A549 (cell line): Measurements from ENCODE around the gene PSMB11.

Source experiments
- BHLHE40 ChIP-seq: IDR thresholded peaks from 2 replicates; pipeline ENCODE4 v1.6.1; 2012; ENCODE audit warnings: low read depth, low read length, inconsistent platforms
- CHD2 ChIP-seq: fragments of 150-350 bp; IDR thresholded peaks from 2 replicates; pipeline ENCODE4 v1.6.1; 2014; ENCODE audit warnings: low read length; ENCODE audit not compliant: partially characterized antibody
- CTCF ChIP-seq: fragments of >200 bp; sonication (Bioruptor Twin); formaldehyde crosslinking; IDR thresholded peaks from 3 replicates; pipeline ENCODE4 v1.5.1; 2016
- POLR2A ChIP-seq: IDR thresholded peaks from 2 replicates; pipeline ENCODE4 v1.6.1; 2012; ENCODE audit warnings: mild to moderate bottlenecking, low read length
- REST ChIP-seq: fragments of 200-600 bp; sonication (generic); IDR thresholded peaks from 2 replicates; pipeline ENCODE4 v1.6.1; 2016; ENCODE audit warnings: antibody characterized with exemption, mild to moderate bottlenecking, moderate library complexity
- SREBF2 ChIP-seq: fragments of 450-650 bp; IDR thresholded peaks from 2 replicates; pipeline ENCODE4 v1.6.1; 2014; ENCODE audit warnings: mild to moderate bottlenecking, moderate library complexity

- TF ChIP-seq BHLHE40 (no peak), REST (no peak), CHD2 (no peak), CTCF (no peak), SREBF2 (no peak), POLR2A (no peak)
Measured at GRCh38 chr14:23069413-23069806, 27.4 kb downstream of the PSMB11 start.
